ENCODE data around the gene PLEKHA7.

DNA sequence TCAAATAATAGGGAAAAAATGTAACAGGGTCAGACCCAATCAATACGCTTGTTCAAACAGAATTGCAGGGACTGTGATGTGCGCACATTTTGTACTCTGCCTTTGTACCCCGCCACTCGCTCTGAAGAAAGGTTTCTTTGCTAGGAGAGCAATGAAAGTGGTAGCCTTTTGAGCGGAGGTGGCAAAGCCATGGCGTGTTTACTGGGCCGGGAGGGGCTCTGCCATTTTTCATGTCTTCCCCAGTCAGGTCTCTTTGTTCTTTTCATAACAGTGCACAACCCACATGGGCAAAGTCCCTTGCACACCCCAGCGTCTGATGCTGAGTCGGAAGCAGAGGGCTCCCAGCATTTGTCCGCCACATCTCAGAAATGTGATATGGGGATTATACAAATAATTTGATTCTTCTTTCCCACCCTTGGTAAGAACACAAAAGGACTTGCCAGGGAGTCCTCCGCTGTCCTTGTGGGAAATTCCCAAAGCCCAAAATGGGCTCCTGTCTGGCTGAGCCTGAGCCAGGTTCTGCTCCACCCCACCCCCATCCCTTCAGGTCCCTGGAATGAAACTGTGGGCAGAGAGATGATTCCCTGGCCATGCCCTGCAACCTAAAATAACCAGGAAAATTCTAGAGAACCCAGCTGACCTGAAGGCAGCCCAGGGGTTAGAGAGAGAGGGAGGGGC lies 239.1 kb downstream of the PLEKHA7 start:
- TF ChIP-seq, protein P1, sequence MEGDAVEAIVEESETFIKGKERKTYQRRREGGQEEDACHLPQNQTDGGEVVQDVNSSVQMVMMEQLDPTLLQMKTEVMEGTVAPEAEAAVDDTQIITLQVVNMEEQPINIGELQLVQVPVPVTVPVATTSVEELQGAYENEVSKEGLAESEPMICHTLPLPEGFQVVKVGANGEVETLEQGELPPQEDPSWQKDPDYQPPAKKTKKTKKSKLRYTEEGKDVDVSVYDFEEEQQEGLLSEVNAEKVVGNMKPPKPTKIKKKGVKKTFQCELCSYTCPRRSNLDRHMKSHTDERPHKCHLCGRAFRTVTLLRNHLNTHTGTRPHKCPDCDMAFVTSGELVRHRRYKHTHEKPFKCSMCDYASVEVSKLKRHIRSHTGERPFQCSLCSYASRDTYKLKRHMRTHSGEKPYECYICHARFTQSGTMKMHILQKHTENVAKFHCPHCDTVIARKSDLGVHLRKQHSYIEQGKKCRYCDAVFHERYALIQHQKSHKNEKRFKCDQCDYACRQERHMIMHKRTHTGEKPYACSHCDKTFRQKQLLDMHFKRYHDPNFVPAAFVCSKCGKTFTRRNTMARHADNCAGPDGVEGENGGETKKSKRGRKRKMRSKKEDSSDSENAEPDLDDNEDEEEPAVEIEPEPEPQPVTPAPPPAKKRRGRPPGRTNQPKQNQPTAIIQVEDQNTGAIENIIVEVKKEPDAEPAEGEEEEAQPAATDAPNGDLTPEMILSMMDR (IDR thresholded peaks at IDR 0.05 in 2 of 3, conservative IDR thresholded peaks at IDR 0.05 in 1 of 3; ENCODE audit: borderline replicate concordance in 1 of 3, insufficient read depth in 1 of 3, low read depth in 2 of 3, low read length in 2 of 3), result no peak
- no peak for TF ChIP-seq SP1 (IDR thresholded peaks at IDR 0.05; ENCODE audit: low read depth)
